CD14-positive monocyte (primary cell): ENCODE data around the gene LIMA1. TPM values are rescaled to one million over a fixed set of nuclear protein-coding genes. Genes with fewer than 3 reads are reported as not detected.
"Not testable (repeated sequence)": the region's sequence is repeated elsewhere in the genome, so short reads cannot be mapped to it uniquely, and the experiment has no call there.

Source experiments
- DNase-seq, 3 donors: peaks; one replicate each; pipeline ENCODE4 v3.0.0-alpha.2; 2011 to 2022
- H2AFZ ChIP-seq: 2 replicates; pipeline ENCODE4 v1.6.0; 2012; ENCODE audit warnings: mild to moderate bottlenecking, low read depth, low read length, inconsistent platforms; ENCODE audit not compliant: insufficient read depth, poor library complexity, severe bottlenecking
- H3K27ac ChIP-seq, 2 donors: 1 replicate in 1 of 2; 2 replicates in 1 of 2; pipeline ENCODE4 v1.5.1; 2012 to 2013; ENCODE audit warnings: low read length in 2 of 2, control low read depth in 1 of 2, inconsistent platforms in 1 of 2, low read depth in 1 of 2, mild to moderate bottlenecking in 1 of 2
- H3K27me3 ChIP-seq, 2 donors: one replicate each; pipeline versions ENCODE4 v1.6.0 to v1.6.1; 2011 to 2013; ENCODE audit warnings: low read length in 2 of 2; ENCODE audit not compliant: control insufficient read depth in 2 of 2, insufficient read depth in 2 of 2
- H3K36me3 ChIP-seq, 2 donors: replicated peaks in 1 of 2; 1 replicate in 1 of 2; 2 replicates in 1 of 2; pipeline versions ENCODE4 v1.5.1 to v1.6.1; 2012 to 2013; ENCODE audit warnings: low read length in 2 of 2, control low read depth in 1 of 2, inconsistent platforms in 1 of 2, mild to moderate bottlenecking in 1 of 2; ENCODE audit not compliant: insufficient read depth in 2 of 2, control insufficient read depth in 1 of 2
- H3K4me1 ChIP-seq, 2 donors: 1 replicate in 1 of 2; 2 replicates in 1 of 2; pipeline versions ENCODE4 v1.5.1 to v1.6.1; 2012 to 2013; ENCODE audit warnings: low read length in 2 of 2, control low read depth in 1 of 2, inconsistent platforms in 1 of 2, mild to moderate bottlenecking in 1 of 2, moderate library complexity in 1 of 2; ENCODE audit not compliant: insufficient read depth in 2 of 2, control insufficient read depth in 1 of 2
- H3K4me2 ChIP-seq: replicated peaks from 2 replicates; pipeline ENCODE3; 2012; ENCODE audit warnings: low read length, moderate library complexity, mild to moderate bottlenecking; ENCODE audit not compliant: poor library complexity, severe bottlenecking; ENCODE audit errors: extremely low read depth
- H3K4me3 ChIP-seq, 3 experiments: fragments of 200-600 bp in 1 of 3; sonication (generic) in 1 of 3; replicated peaks in 1 of 3; 1 replicate in 2 of 3; 2 replicates in 1 of 3; pipeline ENCODE4 v1.5.1; 2011 to 2013; ENCODE audit warnings: low read length in 3 of 3, mild to moderate bottlenecking in 3 of 3, control low read depth in 2 of 3, low read depth in 2 of 3, inconsistent platforms in 1 of 3, moderate library complexity in 1 of 3
- H3K79me2 ChIP-seq: 2 replicates; pipeline ENCODE4 v1.6.0; 2012; ENCODE audit warnings: mild to moderate bottlenecking, control low read depth, inconsistent platforms, low read length, moderate library complexity; ENCODE audit not compliant: insufficient read depth
- H3K9ac ChIP-seq: 2 replicates; pipeline ENCODE4 v1.6.0; 2017; ENCODE audit warnings: low read length, mild to moderate bottlenecking; ENCODE audit not compliant: insufficient read depth, poor library complexity, severe bottlenecking
- H3K9me3 ChIP-seq, 2 donors: replicated peaks in 1 of 2; 1 replicate in 1 of 2; 2 replicates in 1 of 2; pipeline versions ENCODE4 v1.5.1 to v1.6.1; 2012 to 2013; ENCODE audit warnings: low read length in 2 of 2, control low read depth in 1 of 2; ENCODE audit not compliant: control insufficient read depth in 1 of 2, insufficient read depth in 1 of 2
- H4K20me1 ChIP-seq: 2 replicates; pipeline ENCODE4 v1.6.0; 2012; ENCODE audit warnings: mild to moderate bottlenecking, low read length, control low read depth, moderate library complexity; ENCODE audit not compliant: insufficient read depth
- H3K27ac Mint-ChIP-seq, 7 donors: one replicate each; pipeline ENCODE4 v1.8.0; 2020; ENCODE audit warnings: mild to moderate bottlenecking in 7 of 7, mixed read lengths in 7 of 7, moderate library complexity in 6 of 7, inconsistent platforms in 2 of 7
- H3K27me3 Mint-ChIP-seq, 3 donors: one replicate each; pipeline ENCODE4 v1.8.0; 2021 to 2022; ENCODE audit warnings: low read depth in 3 of 3, mild to moderate bottlenecking in 3 of 3, mixed read lengths in 3 of 3, moderate library complexity in 3 of 3, inconsistent platforms in 1 of 3
- H3K36me3 Mint-ChIP-seq, 2 donors: one replicate each; pipeline ENCODE4 v1.8.0; 2020; ENCODE audit warnings: mixed read lengths in 2 of 2, inconsistent platforms in 1 of 2, mild to moderate bottlenecking in 1 of 2
- H3K4me1 Mint-ChIP-seq: one replicate; pipeline ENCODE4 v1.8.0; 2020; ENCODE audit warnings: mild to moderate bottlenecking, mixed read lengths
- H3K4me3 Mint-ChIP-seq, 2 donors: one replicate each; pipeline ENCODE4 v1.8.0; 2020; ENCODE audit warnings: mild to moderate bottlenecking in 2 of 2, mixed read lengths in 2 of 2, moderate library complexity in 1 of 2
- H3K9me3 Mint-ChIP-seq, 7 donors: one replicate each; pipeline ENCODE4 v1.8.0; 2020 to 2022; ENCODE audit warnings: mixed read lengths in 7 of 7, mild to moderate bottlenecking in 6 of 7, moderate library complexity in 6 of 7, inconsistent platforms in 2 of 7
- CTCF ChIP-seq: fragments of 200-600 bp; IDR thresholded peaks from one replicate; pipeline ENCODE4 v1.8.0; 2022; ENCODE audit warnings: antibody characterized with exemption, mild to moderate bottlenecking
- WGBS: methylation state at CpG from one replicate; pipeline ENCODE4 v1.1.5; 2013; ENCODE audit warnings: missing lambda C conversion rate; ENCODE audit not compliant: insufficient coverage; 5-methylcytosine and 5-hydroxymethylcytosine counted together
- intact Hi-C, 2 donors: fragments of 100-400 bp; cut with micrococcal nuclease; formaldehyde crosslinking; loops; one replicate each; pipeline versions ENCODE4 v1.15.0 to v1.15.1; 2023
- polyA plus RNA-seq, 3 donors: library from polyadenylated mRNA; depleted of rRNA in 1 of 3; unstranded in 2 of 3; stranded (reverse) in 1 of 3; fragments of 300-500 nt in 2 of 3; fragments of >200 nt in 1 of 3; fragmentation: Illumina TruSeq in 2 of 3; gene quantifications; 1 replicate in 2 of 3; 2 replicates in 1 of 3; pipeline ENCODE4 v1.2.3, GENCODE V29; 2012 to 2021

LIMA1 gene
- polyA plus RNA-seq, 3 donors = 0.24 to 0.62 (median 0.51) TPM

- Histone ChIP-seq H3K79me2 (no peaks in the 10 kb centered on the region), H2AFZ (no peak overlapping the region), H3K36me3 (no peaks in the 10 kb centered on the region), H4K20me1 (no peaks in the 10 kb centered on the region), H3K9me3 (no peaks in the 10 kb centered on the region), H3K4me1 (no peaks in the 10 kb centered on the region), H3K4me2 (no peak overlapping the region), H3K27me3 (no peaks in the 10 kb centered on the region), H3K27ac (no peak overlapping the region), H3K9ac (no peak overlapping the region), H3K4me3 (no peak overlapping the region)
- Mint-ChIP-seq H3K4me3 (no peak overlapping the region), H3K4me1 (no peaks in the 10 kb centered on the region), H3K36me3 (no peaks in the 10 kb centered on the region), H3K27me3 (peaks cover 0 to 1% (median 0%) of the 10 kb centered on the region in 3 donors), H3K9me3 (no peaks in the 10 kb centered on the region), H3K27ac (peak overlapping the region in 1 of 7 donors; percentile 75)
- WGBS = 66% methylated on average over 4 of the region's 7 CpGs
- TF ChIP-seq CTCF = no peak
- DNase-seq = no peak
- intact Hi-C loops = no loop called here
Observed at GRCh38 chr12:50314636-50315312, 31.5 kb upstream of the LIMA1 start.

- H3K9me3 Mint-ChIP-seq, H3K4me3 Mint-ChIP-seq, H3K36me3 Mint-ChIP-seq, H3K27ac ChIP-seq, H3K4me3 ChIP-seq, H3K9me3 ChIP-seq, DNase-seq, H2AFZ ChIP-seq, H3K4me1 ChIP-seq, H3K4me2 ChIP-seq, H3K27me3 ChIP-seq, H3K36me3 ChIP-seq, intact Hi-C loops, H3K9ac ChIP-seq, H3K27me3 Mint-ChIP-seq, H3K4me1 Mint-ChIP-seq, H3K79me2 ChIP-seq, H4K20me1 ChIP-seq, H3K27ac Mint-ChIP-seq: not testable (repeated sequence)
- 86% methylated on average over 1 of the region's 8 CpGs for WGBS
Observed at GRCh38 chr12:50313971-50314370, 30.7 kb upstream of the LIMA1 start.
